GM20431 (cell line): ENCODE data around the gene UFD1.

ENCODE experiments used
- in situ Hi-C: fragments of 300-500 bp; cut with MseI, MboI; formaldehyde crosslinking; loops from one replicate; pipeline ENCODE4 v1.15.0; 2020; ENCODE audit warnings: low sequenced_read_pairs; ENCODE audit not compliant: unreplicated experiment

UFD1 gene

DNA sequence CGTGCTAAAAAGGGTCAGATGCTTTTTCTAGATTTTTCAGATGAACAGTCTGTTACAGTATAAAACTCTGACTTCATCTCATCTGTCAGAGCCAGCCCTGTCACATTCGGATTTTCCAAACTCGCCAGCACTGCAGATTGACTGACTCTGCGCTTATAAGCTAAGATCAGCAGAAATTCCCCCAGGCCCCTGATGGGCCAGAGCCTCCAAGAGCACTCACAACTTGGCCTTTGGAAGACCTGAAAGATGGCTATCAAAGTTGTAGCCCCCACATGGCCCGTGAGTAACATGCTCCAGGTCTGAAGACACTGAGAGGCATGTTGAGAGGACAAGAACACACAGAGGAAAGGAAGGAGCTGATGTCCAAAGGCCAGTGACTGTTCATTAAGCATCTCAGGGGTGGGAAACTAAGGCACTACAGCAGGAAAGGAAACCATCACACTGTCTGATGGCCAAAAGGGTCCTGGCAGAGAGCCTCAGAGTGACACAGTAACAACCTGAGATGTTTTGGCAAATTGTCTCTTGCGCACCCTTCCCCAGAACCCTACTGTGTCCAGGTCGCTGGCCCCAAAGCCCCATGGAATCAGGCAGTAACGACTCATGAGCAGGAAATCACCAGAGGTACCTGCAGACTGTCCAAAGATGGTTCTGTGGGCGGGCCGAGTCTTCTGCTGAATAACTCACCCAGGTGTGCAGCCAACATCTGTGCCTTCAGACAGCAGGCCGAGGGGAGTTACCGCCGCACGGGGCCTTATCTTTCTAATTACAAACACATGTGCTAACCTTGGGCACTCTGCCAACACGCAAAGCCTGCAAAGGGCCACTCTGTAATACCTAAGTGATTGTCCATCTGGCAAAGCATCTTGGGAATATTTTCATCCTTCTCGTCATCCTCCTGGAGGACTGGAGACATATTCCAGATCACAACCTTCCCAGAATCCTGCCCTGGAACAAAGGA, 71.1 kb downstream of the UFD1 start:
- in situ Hi-C loops: no loop called here

DNA sequence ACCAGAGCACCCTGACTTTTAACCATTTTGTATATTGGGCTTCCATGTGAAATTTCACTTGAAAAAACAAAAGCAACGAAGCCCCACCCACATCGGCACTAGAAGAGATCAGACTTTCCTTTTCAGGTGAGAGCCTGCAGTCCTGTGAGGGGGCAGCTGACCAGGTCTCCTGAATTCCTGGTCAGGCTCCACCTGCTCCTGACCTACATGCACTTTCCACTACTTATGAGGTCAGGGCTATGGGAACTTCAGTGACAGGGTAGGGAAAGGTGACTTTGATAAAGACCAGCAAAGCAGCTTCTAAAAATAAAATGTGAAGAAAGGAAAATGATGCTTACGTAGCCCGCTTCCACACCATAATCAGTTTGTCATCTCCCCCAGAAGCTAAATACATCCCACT, 72.1 kb downstream of the UFD1 start:
- in situ Hi-C loops: no loop called here

DNA sequence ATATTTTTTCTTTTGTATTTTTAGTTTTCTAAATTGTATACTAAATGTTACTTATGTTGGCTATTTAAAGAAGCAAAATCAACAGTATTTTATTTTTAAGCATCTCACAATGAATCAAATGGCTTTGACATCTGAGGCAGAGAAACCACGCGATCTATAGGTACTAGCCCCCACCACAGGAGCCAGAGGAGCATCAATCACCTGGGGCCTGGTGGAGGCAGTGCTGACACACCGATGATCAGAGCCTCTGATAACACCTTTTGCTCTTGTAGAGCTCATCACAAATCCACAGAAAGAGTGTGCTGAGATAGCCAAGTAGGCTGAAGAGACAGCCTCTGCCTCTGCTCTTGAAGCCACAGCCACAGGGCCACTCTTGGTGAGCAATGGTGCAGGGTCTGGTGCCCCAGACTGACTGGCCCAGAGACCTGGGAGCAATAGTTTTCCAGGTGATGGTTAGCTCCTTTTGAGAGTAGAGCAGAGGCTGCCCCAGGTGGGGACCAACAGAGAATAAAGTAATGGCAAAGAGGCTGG, 72.6 kb downstream of the UFD1 start:
- in situ Hi-C loops: no loop called here

DNA sequence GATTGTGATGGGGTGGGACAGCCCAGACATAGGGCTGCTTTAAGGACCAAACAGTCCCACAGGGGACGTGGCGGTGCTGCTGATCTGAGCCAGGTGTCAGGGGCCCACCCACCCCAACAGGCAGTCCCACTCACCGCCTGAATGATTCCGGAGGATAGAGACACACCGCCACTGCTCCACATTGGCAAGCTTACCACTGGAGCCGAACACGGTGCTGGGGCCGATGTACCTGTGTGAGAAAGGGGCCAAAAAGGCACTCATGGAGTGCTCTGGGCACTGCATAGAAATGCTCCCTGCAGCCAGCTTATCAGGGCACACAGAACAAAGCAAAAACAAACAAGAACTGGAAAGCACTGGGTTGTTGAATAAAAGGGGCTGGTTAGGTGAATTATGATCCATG, 73.3 kb downstream of the UFD1 start:
- in situ Hi-C loops: no loop called here

DNA sequence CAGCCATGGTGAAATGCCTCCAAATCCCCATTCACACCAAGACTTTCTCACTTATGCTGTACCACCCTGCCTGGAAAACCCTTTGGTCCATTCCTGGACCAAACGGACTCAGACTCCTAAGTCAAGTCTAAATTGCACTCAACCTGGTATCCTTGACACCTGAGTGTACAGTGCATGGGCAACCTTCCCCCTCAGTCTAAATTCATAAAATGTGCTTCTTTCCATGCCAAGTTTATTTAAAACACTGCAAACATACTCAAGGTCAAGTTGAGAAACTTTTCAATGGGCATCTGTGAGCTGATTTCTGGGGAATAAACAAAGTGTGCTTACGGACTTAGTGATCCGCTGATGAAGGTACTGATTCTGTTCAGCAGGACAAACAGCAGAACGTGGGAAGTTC, 73.9 kb downstream of the UFD1 start:
- in situ Hi-C loops: no loop called here

DNA sequence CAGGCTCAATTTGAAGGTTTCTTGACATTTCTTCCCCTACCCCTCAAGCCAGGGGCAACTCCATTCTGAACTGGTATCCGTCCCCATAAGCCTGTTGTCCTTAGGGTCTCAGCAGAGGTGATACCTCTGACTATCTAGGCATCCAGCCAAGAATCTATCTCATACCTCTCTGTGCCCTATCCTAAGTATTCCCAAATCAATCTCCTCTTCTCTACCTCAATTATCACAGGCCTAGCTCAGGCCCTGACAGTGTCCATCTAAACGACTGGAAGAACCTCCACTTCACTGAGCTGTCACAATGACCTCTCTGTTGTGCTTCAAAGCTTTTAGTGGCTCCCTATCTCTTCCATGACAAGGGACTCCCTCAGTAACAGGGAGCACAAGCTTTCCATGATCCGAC, 74.3 kb downstream of the UFD1 start:
- in situ Hi-C loops: no loop called here

DNA sequence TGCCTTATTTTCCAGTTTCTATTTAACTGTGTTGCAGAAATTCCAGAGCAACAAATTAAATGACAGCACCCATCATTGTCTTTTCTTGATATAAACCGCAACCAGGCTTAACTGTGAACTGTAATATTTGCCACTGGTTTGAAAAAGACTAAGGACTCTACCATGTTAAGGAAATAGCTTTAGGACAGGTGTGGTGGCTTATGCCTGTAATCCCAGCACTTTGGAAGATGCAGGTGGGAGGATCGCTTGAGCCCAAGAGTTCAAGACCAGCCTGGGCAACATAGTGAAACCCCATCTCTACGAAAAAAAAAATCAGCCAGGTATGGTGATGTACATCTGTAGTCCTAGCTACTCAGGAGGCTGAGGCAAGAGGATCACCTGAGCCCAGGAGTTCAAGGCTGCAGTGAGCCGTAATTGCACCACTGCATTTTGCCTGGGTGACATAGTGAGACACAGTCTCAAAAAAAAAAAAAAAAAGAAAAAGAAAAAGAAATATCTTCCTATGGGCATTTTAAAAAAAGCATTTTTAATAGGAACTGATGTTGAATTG, 76.3 kb downstream of the UFD1 start:
- in situ Hi-C loops: no loop called here

DNA sequence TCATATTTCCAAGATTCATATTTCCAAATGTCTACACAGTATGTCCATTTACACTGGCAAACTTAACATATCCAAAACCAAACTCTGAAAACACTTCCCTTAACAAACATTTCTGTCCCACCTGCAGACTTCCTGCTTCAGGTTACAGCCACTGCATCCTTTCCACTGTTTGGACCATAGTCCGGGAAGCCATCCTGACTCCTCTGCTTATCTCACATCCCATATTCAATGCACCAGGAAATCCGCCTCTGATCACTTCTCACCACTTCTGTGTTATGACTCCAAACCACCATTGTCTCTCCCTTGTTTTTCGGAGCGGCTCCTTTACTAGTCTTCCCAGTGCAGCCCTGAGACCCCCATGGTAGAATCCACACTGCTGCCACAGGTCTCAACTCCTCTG, 77.5 kb downstream of the UFD1 start:
- in situ Hi-C loops: no loop called here

DNA sequence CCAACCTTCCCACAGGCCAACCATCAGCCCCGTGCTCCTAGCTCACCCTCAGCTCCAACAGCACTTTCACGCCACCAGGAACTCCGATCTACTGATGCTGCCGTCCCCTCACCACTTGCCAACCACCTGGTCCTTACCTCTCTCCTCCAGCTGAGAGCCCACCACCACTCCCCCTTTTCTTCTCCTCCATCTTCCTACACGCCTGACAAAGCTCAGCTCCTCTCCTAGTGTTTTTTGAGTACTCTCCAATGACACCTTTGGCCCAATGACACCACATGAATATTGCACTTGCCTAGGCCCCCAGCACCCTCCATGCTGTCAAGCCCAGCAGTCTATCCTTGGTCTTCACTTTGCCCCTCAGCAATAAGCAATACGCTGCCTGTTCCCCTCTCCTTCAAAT, 78.1 kb downstream of the UFD1 start:
- in situ Hi-C loops: no loop called here
